Measurements from ENCODE around the gene GLT6D1.

GLT6D1 gene

GRCh38 chr9:135604437-135605237, 34.7 kb downstream of the GLT6D1 start:
- no peak overlapping the region for H3K4me3 ChIP-seq
- H3K27me3 ChIP-seq (ENCODE audit: low read depth) = no peaks in the 10 kb centered on the region
- in situ Hi-C loops (cut with MboI; ENCODE audit: low sequenced_read_pairs) = loop anchor here (10.0 kb wide), 1 partner anchor 520 kb away; no protein-coding TSS in a partner anchor
- H3K4me1 ChIP-seq = no peaks in the 10 kb centered on the region
- H3K9me3 ChIP-seq = no peaks in the 10 kb centered on the region
- DNase-seq (ENCODE audit: low spot score in 2 of 2) = no peak
- H3K36me3 ChIP-seq (replicated peaks) = no peaks in the 10 kb centered on the region

- no peaks in the 10 kb centered on the region for H3K9me3 ChIP-seq
- DNase-seq (ENCODE audit: low spot score in 2 of 2) = peak; percentile 10 to 72
- H3K4me3 ChIP-seq = no peak overlapping the region
- in situ Hi-C loops (cut with MboI; ENCODE audit: low sequenced_read_pairs) = loop anchor here (10.0 kb wide), 1 partner anchor 522 kb away; no protein-coding TSS in a partner anchor
- H3K27me3 ChIP-seq (ENCODE audit: low read depth) = no peaks in the 10 kb centered on the region
- no peaks in the 10 kb centered on the region for H3K36me3 ChIP-seq (replicated peaks)
- no peaks in the 10 kb centered on the region for H3K4me1 ChIP-seq
Measured at GRCh38 chr9:135602789-135603481, 36.4 kb downstream of the GLT6D1 start.

GRCh38 chr9:135601988-135602387, 37.4 kb downstream of the GLT6D1 start:
- in situ Hi-C loops (cut with MboI; ENCODE audit: low sequenced_read_pairs) = loop anchor here (10.0 kb wide), 1 partner anchor 523 kb away; no protein-coding TSS in a partner anchor
- no peak for DNase-seq (ENCODE audit: low spot score in 2 of 2)
- no peaks in the 10 kb centered on the region for H3K27me3 ChIP-seq (ENCODE audit: low read depth)
- no peaks in the 10 kb centered on the region for H3K36me3 ChIP-seq (replicated peaks)
- H3K4me1 ChIP-seq = no peaks in the 10 kb centered on the region
- no peak overlapping the region for H3K4me3 ChIP-seq
- no peaks in the 10 kb centered on the region for H3K9me3 ChIP-seq

GRCh38 chr9:135600296-135600817, 39.0 kb downstream of the GLT6D1 start:
- no peak for DNase-seq (ENCODE audit: low spot score in 2 of 2)
- Histone ChIP-seq H3K9me3 (no peaks in the 10 kb centered on the region), H3K4me3 (no peak overlapping the region), H3K27me3 (ENCODE audit: low read depth) (no peaks in the 10 kb centered on the region), H3K4me1 (no peaks in the 10 kb centered on the region), H3K36me3 (replicated peaks) (no peaks in the 10 kb centered on the region)
- in situ Hi-C loops (cut with MboI; ENCODE audit: low sequenced_read_pairs) = loop anchor here (10.0 kb wide), 1 partner anchor 524 kb away; no protein-coding TSS in a partner anchor

GRCh38 chr9:135596211-135596610, 43.1 kb downstream of the GLT6D1 start:
- in situ Hi-C loops (cut with MboI; ENCODE audit: low sequenced_read_pairs) = no loop called here
- Histone ChIP-seq H3K27me3 (ENCODE audit: low read depth) (0 out of 2 replicates have a peak, but pooled peaks cover 3% of the 10 kb centered on the region), H3K36me3 (replicated peaks) (no peaks in the 10 kb centered on the region)

GRCh38 chr9:135592625-135593024, 46.7 kb downstream of the GLT6D1 start:
- no peaks in the 10 kb centered on the region for H3K36me3 ChIP-seq (replicated peaks)
- in situ Hi-C loops (cut with MboI; ENCODE audit: low sequenced_read_pairs) = no loop called here
- DNase-seq (ENCODE audit: low spot score in 2 of 2) = no peak
- 0 out of 2 replicates have a peak, but pooled peaks cover 3% of the 10 kb centered on the region for H3K27me3 ChIP-seq (ENCODE audit: low read depth)
- no peaks in the 10 kb centered on the region for H3K4me1 ChIP-seq
- no peaks in the 10 kb centered on the region for H3K9me3 ChIP-seq
- H3K4me3 ChIP-seq = no peak overlapping the region

More at GRCh38 chr9:135596211-135596610, 43.1 kb downstream of the GLT6D1 start:
- Histone ChIP-seq H3K4me3 (no peak overlapping the region), H3K9me3 (no peaks in the 10 kb centered on the region), H3K4me1 (no peaks in the 10 kb centered on the region)
- DNase-seq (ENCODE audit: low spot score in 2 of 2) = no peak

- DNase-seq (ENCODE audit: low spot score in 2 of 2) = no peak
- no peaks in the 10 kb centered on the region for H3K36me3 ChIP-seq (replicated peaks)
- H3K4me3 ChIP-seq = no peak overlapping the region
- 0 out of 2 replicates have a peak, but pooled peaks cover 3% of the 10 kb centered on the region for H3K27me3 ChIP-seq (ENCODE audit: low read depth)
- H3K4me1 ChIP-seq = no peaks in the 10 kb centered on the region
- in situ Hi-C loops (cut with MboI; ENCODE audit: low sequenced_read_pairs) = no loop called here
- H3K9me3 ChIP-seq = no peaks in the 10 kb centered on the region
Measured at GRCh38 chr9:135592331-135592590, 47.1 kb downstream of the GLT6D1 start.

- Histone ChIP-seq H3K4me1 (no peaks in the 10 kb centered on the region), H3K4me3 (no peak overlapping the region), H3K9me3 (no peaks in the 10 kb centered on the region), H3K36me3 (replicated peaks) (no peaks in the 10 kb centered on the region), H3K27me3 (ENCODE audit: low read depth) (0 out of 2 replicates have a peak, but pooled peaks cover 3% of the 10 kb centered on the region)
- no peak for DNase-seq (ENCODE audit: low spot score in 2 of 2)
- in situ Hi-C loops (cut with MboI; ENCODE audit: low sequenced_read_pairs) = no loop called here
Measured at GRCh38 chr9:135591506-135592330, 47.6 kb downstream of the GLT6D1 start.

- Histone ChIP-seq H3K9me3 (no peaks in the 10 kb centered on the region), H3K4me3 (no peak overlapping the region), H3K36me3 (replicated peaks) (no peaks in the 10 kb centered on the region), H3K27me3 (ENCODE audit: low read depth) (0 out of 2 replicates have a peak, but pooled peaks cover 3% of the 10 kb centered on the region), H3K4me1 (no peaks in the 10 kb centered on the region)
- no peak for DNase-seq (ENCODE audit: low spot score in 2 of 2)
- in situ Hi-C loops (cut with MboI; ENCODE audit: low sequenced_read_pairs) = no loop called here
Measured at GRCh38 chr9:135590486-135591079, 48.8 kb downstream of the GLT6D1 start.

- Histone ChIP-seq H3K4me1 (no peaks in the 10 kb centered on the region), H3K36me3 (replicated peaks) (no peaks in the 10 kb centered on the region), H3K27me3 (ENCODE audit: low read depth) (0 out of 2 replicates have a peak, but pooled peaks cover 3% of the 10 kb centered on the region), H3K4me3 (no peak overlapping the region), H3K9me3 (no peaks in the 10 kb centered on the region)
- DNase-seq (ENCODE audit: low spot score in 2 of 2) = no peak
- in situ Hi-C loops (cut with MboI; ENCODE audit: low sequenced_read_pairs) = no loop called here
Measured at GRCh38 chr9:135589596-135590485, 49.5 kb downstream of the GLT6D1 start.

GRCh38 chr9:135588886-135589595, 50.3 kb downstream of the GLT6D1 start:
- no peak for DNase-seq (ENCODE audit: low spot score in 2 of 2)
- H3K4me3 ChIP-seq = no peak overlapping the region
- in situ Hi-C loops (cut with MboI; ENCODE audit: low sequenced_read_pairs) = no loop called here
- no peaks in the 10 kb centered on the region for H3K4me1 ChIP-seq
- 0 out of 2 replicates have a peak, but pooled peaks cover 3% of the 10 kb centered on the region for H3K27me3 ChIP-seq (ENCODE audit: low read depth)
- no peaks in the 10 kb centered on the region for H3K36me3 ChIP-seq (replicated peaks)
- no peaks in the 10 kb centered on the region for H3K9me3 ChIP-seq

- no peak for DNase-seq (ENCODE audit: low spot score in 2 of 2)
Measured at GRCh38 chr9:135588371-135588770, 51.0 kb downstream of the GLT6D1 start.

More at GRCh38 chr9:135588371-135588770, 51.0 kb downstream of the GLT6D1 start:
- no peak overlapping the region for H3K4me3 ChIP-seq
- no peaks in the 10 kb centered on the region for H3K9me3 ChIP-seq
- H3K4me1 ChIP-seq = no peaks in the 10 kb centered on the region
- H3K27me3 ChIP-seq (ENCODE audit: low read depth) = 0 out of 2 replicates have a peak, but pooled peaks cover 3% of the 10 kb centered on the region
- H3K36me3 ChIP-seq (replicated peaks) = no peaks in the 10 kb centered on the region
- in situ Hi-C loops (cut with MboI; ENCODE audit: low sequenced_read_pairs) = no loop called here

Data from HAP-1 (cell line).